Spleen (tissue), 13 donors: ENCODE data around the gene ATP5PB. TPM values are rescaled to one million over a fixed set of nuclear protein-coding genes. Genes with fewer than 3 reads are reported as not detected.

Experiments
- DNase-seq: peaks from one replicate; pipeline ENCODE4 v3.0.0-alpha.2; 2020
- H3K27ac ChIP-seq, 8 donors: fragments of 200-600 bp; sonication (generic) in 7 of 8; 1 replicate in 4 of 8; 2 replicates in 4 of 8; pipeline versions ENCODE4 v1.5.0 to v1.8.0; 2016 to 2021; ENCODE audit warnings: inconsistent platforms in 4 of 8, mild to moderate bottlenecking in 4 of 8, moderate library complexity in 1 of 8
- H3K27me3 ChIP-seq, 7 donors: fragments of 200-600 bp; sonication (generic) in 6 of 7; replicated peaks in 1 of 7; 1 replicate in 4 of 7; 2 replicates in 3 of 7; pipeline versions ENCODE4 v1.5.0 to v1.8.0; 2016 to 2021; ENCODE audit warnings: inconsistent platforms in 3 of 7, mild to moderate bottlenecking in 1 of 7
- H3K36me3 ChIP-seq, 6 donors: fragments of 200-600 bp; sonication (generic) in 5 of 6; 1 replicate in 4 of 6; 2 replicates in 2 of 6; pipeline versions ENCODE4 v1.5.0 to v1.8.0; 2016 to 2021; ENCODE audit warnings: inconsistent platforms in 2 of 6
- H3K4me1 ChIP-seq, 6 donors: fragments of 200-600 bp; sonication (generic) in 5 of 6; 1 replicate in 3 of 6; 2 replicates in 3 of 6; pipeline versions ENCODE4 v1.5.0 to v1.8.0; 2016 to 2021; ENCODE audit warnings: inconsistent platforms in 3 of 6
- H3K4me3 ChIP-seq, 8 donors: fragments of 200-600 bp; sonication (generic) in 7 of 8; 1 replicate in 4 of 8; 2 replicates in 4 of 8; pipeline versions ENCODE4 v1.5.0 to v1.8.0; 2016 to 2021; ENCODE audit warnings: inconsistent platforms in 4 of 8, mild to moderate bottlenecking in 4 of 8, moderate library complexity in 2 of 8
- H3K9me3 ChIP-seq, 8 donors: fragments of 200-600 bp; sonication (generic) in 7 of 8; 1 replicate in 4 of 8; 2 replicates in 4 of 8; pipeline versions ENCODE4 v1.5.0 to v1.8.0; 2016 to 2021; ENCODE audit warnings: inconsistent platforms in 4 of 8
- CTCF ChIP-seq, 11 experiments: fragments of 200-600 bp in 7 of 11; fragments of 450-650 bp in 4 of 11; sonication (generic) in 4 of 11; IDR thresholded peaks in 8 of 11; conservative IDR thresholded peaks in 3 of 11; 1 replicate in 7 of 11; 2 replicates in 4 of 11; pipeline versions ENCODE4 v1.4.0 to v1.8.0; 2016 to 2021; ENCODE audit warnings: antibody characterized with exemption in 11 of 11, inconsistent platforms in 4 of 11, mild to moderate bottlenecking in 1 of 11
- POLR2A ChIP-seq, 3 donors: fragments of 450-650 bp; IDR thresholded peaks; one replicate each; pipeline ENCODE4 v1.5.1; 2017; ENCODE audit warnings: antibody characterized with exemption in 3 of 3, mild to moderate bottlenecking in 1 of 3
- POLR2AphosphoS5 ChIP-seq, 3 donors: sonication (generic); formaldehyde crosslinking; IDR thresholded peaks; one replicate each; pipeline ENCODE4 v1.5.1; 2017; ENCODE audit warnings: antibody characterized with exemption in 3 of 3
- WGBS, 5 donors: extraction: QIAGEN DNeasy Blood & Tissue Kit in 3 of 5; methylation state at CpG; one replicate each; pipeline versions ENCODE4 v1.1.5 to v1.1.7; 2013 to 2018; 5-methylcytosine and 5-hydroxymethylcytosine counted together
- intact Hi-C: fragments of 100-400 bp; cut with DNase I; formaldehyde crosslinking; loops from one replicate; pipeline ENCODE4 v1.15.0; 2023; ENCODE audit warnings: low total_unique reads
- long read RNA-seq, 2 donors: transcript quantifications; one replicate each; lab custom pipeline, GENCODE V29; 2026
- polyA plus RNA-seq, 3 donors: library from polyadenylated mRNA; stranded (reverse); fragments of 200-250 nt; gene quantifications; one replicate each; pipeline ENCODE4 v1.2.1, GENCODE V29; 2013
- total RNA-seq, 7 donors: library from RNA; depleted of rRNA in 3 of 7; stranded (reverse); fragments of >200 nt in 3 of 7; fragmentation: NEBNext Ultra II Directional in 4 of 7; extraction: Animal tissue kit (Norgen Biotek cat#: 25700) in 4 of 7; gene quantifications; one replicate each; pipeline versions ENCODE4 v1.1.0 to v1.2.1, GENCODE V29; 2016 to 2021
- donor health status: healthy with polysubstance abuse.
- donor health status: DM: no; HTN: no; CAD: no; lungs with moderate emphysema.
- donor health status: DM: no; HTN: no; CAD: no.
- donor health status: Bipolar disorder and iron deficiency.
- donor health status: healthy.
- donor health status: DM: no; HTN: no; CAD: no.
- donor health status: DM: yes; HTN: yes; CAD: no.

The ATP5PB gene
- total RNA-seq, result 100 to 1,000 TPM; 124 to 168 (median 143) TPM
- 100 to 1,000 TPM; 204 to 277 (median 262) TPM for polyA plus RNA-seq
- long read RNA-seq, donor 1, transcript ATP5PB-202 (7 exons, 3,156 nt), result major isoform, 87 of 111 reads
- long read RNA-seq, donor 1, partial matches to known transcripts, result 22 of 111 reads
- long read RNA-seq, donor 1, other reads (novel, unspliced or antisense), result 0 of 111 reads
- long read RNA-seq, donor 2, transcript ATP5PB-202 (7 exons, 3,156 nt), result major isoform, 59 of 61 reads
- long read RNA-seq, donor 2, partial matches to known transcripts, result 0 of 61 reads
- long read RNA-seq, donor 2, other reads (novel, unspliced or antisense), result 0 of 61 reads

GRCh38 chr1:111448918-111449702 is at the start of gene ATP5PB, which contains the start of gene WDR77:
ATP5PB (plus strand) TSS chr1:111449464; CDS start chr1:111449542, 78 bp downstream.
WDR77 (minus strand) TSS chr1:111449256; CDS start chr1:111449169, 87 bp downstream.
- intact Hi-C loops, result no loop called here
- peaks cover 0 to 63% (median 29%) of the 10 kb centered on the region in 6 donors for H3K36me3 ChIP-seq
- peak within 1 kb of the TSS; percentile 77 to 91 (median 88) for H3K27ac ChIP-seq
- H3K4me3 ChIP-seq, result peak within 1 kb of the TSS; percentile 79 to 98 (median 92)
- DNase-seq, result peak; percentile 95
- peak in 4 of 11 experiments; percentile 6 to 59 (median 44) for TF ChIP-seq CTCF (IDR thresholded peaks at IDR 0.05 in 8 of 11, conservative IDR thresholded peaks at IDR 0.05 in 3 of 11)
- peak in 1 of 3 donors; percentile 13 for TF ChIP-seq POLR2A (IDR thresholded peaks at IDR 0.05)
- peak; percentile 78 to 83 (median 83) for TF ChIP-seq POLR2AphosphoS5 (IDR thresholded peaks at IDR 0.05)
- H3K27me3 ChIP-seq, result no peaks in the 10 kb centered on the region
- no peaks in the 10 kb centered on the region for H3K9me3 ChIP-seq
- H3K4me1 ChIP-seq, result peaks cover 33 to 84% (median 66%) of the 10 kb centered on the region in 6 donors
- WGBS, 5 donors, result 0% methylated on average over 32 to 54 of the region's 54 CpGs

GRCh38 chr1:111399792-111400610 is 49.3 kb upstream of the ATP5PB start:
- H3K27ac ChIP-seq, result no peak overlapping the region
- H3K9me3 ChIP-seq, result peaks cover 0 to 6% (median 0%) of the 10 kb centered on the region in 8 donors
- 30 to 41% (median 37%) methylated on average over 9 of the region's 9 CpGs for WGBS, 5 donors
- no peaks in the 10 kb centered on the region for H3K36me3 ChIP-seq
- no peak overlapping the region for H3K4me3 ChIP-seq
- DNase-seq, result no peak
- no peaks in the 10 kb centered on the region for H3K27me3 ChIP-seq
- intact Hi-C loops, result loop anchor here (5.0 kb wide), 1 partner anchor 173 kb away; the partner anchor contains the start of gene CHI3L2
- peaks cover 0 to 17% (median 4%) of the 10 kb centered on the region in 6 donors for H3K4me1 ChIP-seq
- TF ChIP-seq POLR2AphosphoS5 (IDR thresholded peaks at IDR 0.05) (no peak), POLR2A (IDR thresholded peaks at IDR 0.05) (no peak), CTCF (IDR thresholded peaks at IDR 0.05 in 8 of 11, conservative IDR thresholded peaks at IDR 0.05 in 3 of 11) (peak; percentile 44 to 80 (median 75))

GRCh38 chr1:111402083-111402482 is 47.2 kb upstream of the ATP5PB start:
- no peak for DNase-seq
- Histone ChIP-seq H3K9me3 (peaks cover 0 to 6% (median 0%) of the 10 kb centered on the region in 8 donors), H3K27me3 (no peaks in the 10 kb centered on the region), H3K27ac (no peak overlapping the region), H3K4me1 (peaks cover 7 to 37% (median 21%) of the 10 kb centered on the region in 6 donors), H3K36me3 (no peaks in the 10 kb centered on the region), H3K4me3 (no peak overlapping the region)
- TF ChIP-seq CTCF (IDR thresholded peaks at IDR 0.05 in 8 of 11, conservative IDR thresholded peaks at IDR 0.05 in 3 of 11), result no peak
- TF ChIP-seq POLR2AphosphoS5 (IDR thresholded peaks at IDR 0.05), result no peak
- TF ChIP-seq POLR2A (IDR thresholded peaks at IDR 0.05), result no peak
- WGBS, 5 donors, result 75 to 94% (median 81%) methylated on average over 5 of the region's 5 CpGs
- intact Hi-C loops, result no loop called here
